HTERT RPE-1 (cell line): ENCODE data around the gene DLGAP5.

Source experiments
- in situ Hi-C: fragments of 300-500 bp; cut with MboI; formaldehyde crosslinking; loops from 4 replicates; pipeline ENCODE4 v1.14.3; 2020; ENCODE audit warnings: low sequenced_read_pairs

The DLGAP5 gene

DNA sequence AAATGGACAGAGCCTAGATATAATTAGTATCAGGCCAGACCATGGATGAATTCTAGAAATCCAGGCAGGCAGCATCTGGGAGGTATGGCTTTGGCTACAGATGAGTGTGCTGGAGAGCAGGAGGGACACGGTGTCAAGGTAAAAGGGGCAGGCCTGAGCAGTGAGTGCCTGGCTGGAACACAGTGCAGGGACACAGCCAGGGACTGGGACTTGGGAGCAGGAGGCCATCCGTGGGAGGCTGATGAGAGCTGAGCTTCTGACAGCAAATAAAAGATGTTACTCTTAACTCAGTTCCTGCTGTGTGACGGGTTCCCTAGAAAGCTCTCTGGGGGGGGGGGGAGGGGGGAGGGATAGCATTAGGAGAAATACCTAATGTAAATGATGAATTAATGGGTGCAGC lies 75.9 kb downstream of the DLGAP5 start:
- in situ Hi-C loops: no loop called here

DNA sequence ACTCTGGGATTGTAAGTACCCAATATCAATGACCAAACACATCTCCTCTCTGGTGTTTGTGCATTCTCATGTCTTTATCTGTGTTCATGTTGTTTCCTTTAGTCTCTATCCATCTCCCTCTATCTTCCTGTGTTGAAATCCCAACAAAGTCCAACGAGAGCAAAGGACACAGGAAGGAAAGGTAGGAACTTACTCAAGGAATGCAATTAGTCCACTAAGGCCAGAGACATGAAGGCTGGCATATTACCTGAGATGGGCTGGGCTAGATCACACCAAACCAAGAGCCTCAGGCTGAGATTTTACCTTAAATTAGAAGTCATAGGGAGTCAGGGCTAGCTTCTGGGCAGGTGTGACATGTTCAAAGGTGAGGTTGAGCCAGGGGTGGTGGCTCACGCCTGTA lies 76.7 kb downstream of the DLGAP5 start:
- in situ Hi-C loops: no loop called here

DNA sequence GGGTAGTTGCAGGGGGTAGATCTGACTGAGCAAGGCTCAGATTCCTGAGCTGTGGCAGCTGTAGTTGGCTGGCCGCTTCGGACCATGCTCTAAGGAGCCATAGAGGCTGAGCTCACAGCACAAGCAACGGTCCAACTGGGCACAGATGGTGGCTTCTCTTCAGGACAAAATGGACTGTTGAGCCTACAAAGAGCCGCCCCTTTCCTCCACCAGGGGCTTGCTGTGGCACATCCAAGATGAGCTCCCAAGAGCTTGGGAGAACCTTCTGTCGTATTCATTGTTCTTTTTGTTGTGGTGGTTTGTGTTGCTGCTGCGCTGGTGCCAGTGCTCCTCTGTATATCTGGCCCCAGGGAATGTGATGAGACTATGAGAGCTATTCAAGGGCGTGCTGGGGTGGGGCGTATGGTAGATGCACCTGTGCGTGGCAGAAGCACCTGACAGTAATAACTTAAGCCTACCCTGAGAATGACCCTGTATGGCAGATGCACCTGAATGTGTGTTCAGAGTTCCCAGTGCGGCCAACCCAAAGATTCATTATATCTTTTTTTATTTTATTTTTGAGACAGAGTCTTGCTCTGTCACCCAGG lies 80.2 kb downstream of the DLGAP5 start:
- in situ Hi-C loops: no loop called here

DNA sequence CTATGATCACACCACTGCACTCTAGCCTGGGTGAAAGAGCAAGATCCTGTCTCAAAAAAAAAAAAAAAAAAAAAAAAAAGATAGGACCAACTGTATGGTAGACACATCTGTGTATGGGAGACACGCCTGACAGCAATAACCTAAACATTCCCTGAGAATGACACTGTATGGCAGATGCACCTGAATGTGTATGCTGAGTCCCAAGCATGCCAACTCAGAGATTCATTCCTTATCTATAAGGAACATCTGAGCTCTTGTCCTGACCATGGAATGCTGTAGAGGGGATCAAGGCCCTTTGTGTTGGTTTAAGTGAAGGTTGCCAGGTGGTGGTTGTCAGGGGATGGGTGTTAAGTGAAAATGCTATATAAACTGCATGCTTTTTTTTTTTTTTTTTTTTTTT lies 81.5 kb downstream of the DLGAP5 start:
- in situ Hi-C loops: no loop called here

DNA sequence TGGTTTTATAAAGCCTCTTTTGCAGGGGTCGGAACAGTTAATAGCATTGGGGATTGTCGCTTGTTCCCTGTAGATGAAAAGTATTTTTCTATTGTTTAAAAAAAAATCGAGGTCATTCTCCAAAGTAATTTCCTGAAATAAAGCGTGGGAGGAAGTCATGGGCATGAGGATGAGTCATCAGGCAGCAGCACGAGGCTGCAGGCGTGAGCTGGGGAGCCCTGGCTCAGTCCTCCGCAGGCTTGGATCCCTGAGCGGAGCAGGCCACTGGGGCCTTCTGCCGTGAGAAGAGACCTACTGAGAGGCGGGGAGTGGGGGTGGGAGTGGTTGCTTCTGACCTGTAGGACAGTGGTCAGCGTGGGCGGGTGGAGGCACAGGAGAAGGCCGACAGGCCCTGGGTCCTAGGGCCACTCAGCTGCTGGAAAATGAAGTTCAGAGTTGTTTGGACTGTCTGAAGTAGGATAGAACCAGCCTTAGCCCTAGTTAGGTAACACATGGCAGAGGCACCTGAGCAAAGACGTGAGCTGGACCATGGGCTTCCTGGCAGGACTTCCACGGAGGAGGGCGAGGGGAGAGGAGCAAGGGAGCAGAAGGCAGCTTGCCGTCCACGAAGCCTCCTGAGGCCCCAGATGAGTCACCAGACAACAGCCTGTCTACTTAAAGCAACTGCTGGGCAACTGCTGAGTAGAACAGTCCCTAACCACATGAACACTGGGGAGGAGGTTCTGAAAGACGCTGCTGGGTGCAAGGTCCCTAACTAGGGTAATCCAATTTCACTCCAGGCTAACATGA lies 83.4 kb downstream of the DLGAP5 start:
- in situ Hi-C loops: no loop called here

DNA sequence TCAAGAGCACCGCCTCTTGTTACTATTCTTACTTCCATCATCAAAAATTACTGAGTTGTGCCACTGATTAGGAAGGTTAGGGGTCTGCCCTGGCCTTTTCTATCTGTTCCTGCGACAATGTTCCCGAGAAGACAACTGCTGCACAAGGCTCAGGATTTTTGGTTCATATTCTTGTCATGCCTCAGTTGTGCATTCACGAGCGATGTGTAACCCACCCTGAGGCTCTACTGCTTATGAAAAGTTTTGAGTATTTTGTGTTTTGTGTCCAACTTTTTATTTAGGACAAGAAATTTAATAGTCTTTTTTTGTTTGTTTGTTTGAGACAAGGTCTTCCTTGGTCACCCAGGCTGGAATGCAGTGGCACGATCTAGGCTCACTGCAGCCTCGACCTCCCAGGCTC lies 85.4 kb downstream of the DLGAP5 start:
- in situ Hi-C loops: no loop called here

DNA sequence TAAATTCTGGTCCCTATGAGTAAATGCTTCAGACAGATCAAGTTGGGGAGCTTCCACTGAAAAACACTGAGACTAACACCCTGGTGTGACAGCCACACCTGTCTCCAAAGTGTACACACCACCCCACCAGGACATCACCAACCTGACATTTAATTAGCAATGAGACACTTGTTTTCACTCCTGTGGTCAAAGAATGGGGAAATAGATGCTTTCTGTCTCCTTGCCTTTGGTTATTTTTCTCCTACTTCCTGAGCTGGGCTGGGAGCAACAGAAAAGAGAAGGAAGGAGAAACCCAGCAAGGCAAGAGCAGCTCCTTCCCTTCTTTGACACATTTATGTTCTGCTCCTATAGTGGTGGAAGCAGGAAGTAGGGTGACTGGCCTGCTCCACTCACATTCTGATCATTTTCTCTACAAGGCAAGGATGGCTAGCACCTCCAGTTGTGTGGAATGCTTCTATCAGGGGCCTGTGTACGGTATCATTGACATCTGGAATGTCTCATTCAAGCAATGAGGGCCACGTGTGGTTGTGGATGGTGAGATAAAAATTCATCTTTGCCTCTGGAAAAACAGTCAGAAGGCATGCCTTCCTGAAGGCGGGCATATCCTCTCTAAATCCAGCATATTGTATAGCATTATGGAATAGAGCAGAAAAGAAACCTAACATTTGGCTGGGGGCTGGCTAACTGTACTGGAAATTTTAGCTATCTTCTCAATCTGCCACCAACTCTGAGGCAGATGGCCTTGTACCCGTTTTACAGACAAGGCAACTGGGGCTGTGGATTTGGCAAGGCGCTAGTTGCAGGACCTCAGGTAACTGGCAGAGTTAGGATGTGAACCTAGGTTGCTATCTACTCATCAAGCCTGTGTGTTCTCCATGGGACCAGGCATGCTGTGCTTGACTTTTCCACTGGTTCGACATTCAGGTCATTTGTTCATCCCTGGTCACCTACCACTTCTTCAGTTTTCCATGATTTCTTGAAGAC lies 87.1 kb downstream of the DLGAP5 start:
- in situ Hi-C loops: no loop called here

DNA sequence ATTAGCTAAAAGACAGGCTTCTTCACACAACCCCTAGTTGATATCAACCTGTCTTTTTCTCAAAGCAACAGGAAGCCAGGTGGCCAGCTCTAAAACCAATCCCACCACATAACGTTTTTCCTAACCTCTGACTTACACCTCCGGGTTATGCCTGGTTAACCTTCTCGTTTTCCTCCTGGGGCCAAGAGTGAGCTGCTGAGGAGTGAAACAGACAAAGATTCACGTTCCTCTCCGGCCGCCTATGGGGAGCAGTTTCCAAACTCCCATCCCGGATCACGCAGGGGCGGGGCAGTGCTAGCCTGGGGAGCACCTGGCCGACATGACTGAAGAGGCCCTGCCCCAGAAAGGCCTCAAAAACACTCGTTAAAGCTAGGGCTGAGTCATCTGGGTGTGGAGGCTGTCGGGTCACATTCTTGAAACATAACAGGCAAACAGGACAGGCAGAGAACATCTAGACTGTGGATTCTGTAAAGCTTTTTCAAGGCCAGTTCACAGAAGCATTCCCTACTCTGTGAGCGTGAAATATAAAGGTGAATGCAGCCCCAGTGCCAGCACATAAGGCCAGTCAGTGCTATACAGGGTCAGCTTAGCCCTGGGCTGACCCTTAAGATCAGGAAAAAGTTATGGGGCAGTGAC lies 88.3 kb downstream of the DLGAP5 start:
- in situ Hi-C loops: no loop called here

DNA sequence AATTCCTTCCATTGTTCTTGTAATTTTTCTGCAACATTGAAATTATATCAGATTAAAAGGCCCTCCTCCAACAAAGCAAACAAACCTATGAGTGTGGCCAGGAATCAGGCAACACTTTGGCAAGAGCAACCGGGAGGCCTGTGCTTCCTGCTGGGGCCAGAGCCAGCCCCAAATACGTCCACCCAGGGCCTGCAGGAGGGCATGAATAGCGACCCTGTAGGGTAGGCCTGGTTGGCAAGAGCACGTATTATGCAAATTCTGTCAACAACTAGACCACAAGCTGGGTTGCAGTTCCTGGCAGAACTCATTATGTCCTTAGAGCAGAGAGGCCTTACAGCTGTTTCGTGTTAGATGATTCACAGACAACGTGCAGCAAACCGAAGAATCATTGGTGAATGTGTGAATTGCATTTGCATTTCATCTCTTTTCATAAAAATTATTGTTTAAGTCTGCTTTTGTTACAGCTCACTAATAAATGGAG lies 89.2 kb downstream of the DLGAP5 start:
- in situ Hi-C loops: no loop called here

DNA sequence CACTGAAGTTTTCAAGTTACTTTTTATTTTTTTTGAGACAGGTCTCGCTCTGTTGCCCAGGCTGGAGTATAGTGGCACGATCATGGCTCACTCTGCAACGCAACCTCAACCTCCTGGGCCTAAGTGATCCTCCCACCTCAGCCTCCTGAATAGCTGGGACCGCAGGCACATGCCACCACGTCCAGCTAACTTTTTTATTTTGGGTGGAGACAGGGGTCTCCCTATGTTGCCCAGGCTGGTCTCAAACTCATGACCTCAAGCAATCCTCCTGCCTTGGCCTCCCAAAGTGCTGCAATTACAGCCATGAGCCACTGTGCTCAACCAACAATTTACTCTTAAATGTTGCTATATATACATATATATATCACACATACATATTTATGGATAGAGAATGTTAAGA lies 89.7 kb downstream of the DLGAP5 start:
- in situ Hi-C loops: no loop called here

DNA sequence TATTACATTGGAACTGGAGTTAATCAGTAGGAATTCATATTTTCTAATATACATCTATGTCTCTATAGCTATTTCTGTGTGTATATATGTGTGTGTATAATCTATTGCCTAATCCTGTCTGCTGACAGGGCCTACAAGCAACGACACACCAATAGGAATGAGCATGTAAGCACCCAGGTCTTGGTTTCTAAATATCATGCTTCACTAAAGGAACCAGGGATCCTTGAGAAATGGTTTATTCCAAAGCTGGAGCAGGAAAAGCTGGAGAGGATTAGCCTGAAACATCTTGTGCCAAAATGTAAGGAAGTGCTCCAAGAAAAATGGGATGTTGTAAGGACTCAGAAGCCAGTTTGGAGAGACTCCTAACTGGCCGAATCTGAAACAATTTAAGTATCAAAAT lies 91.6 kb downstream of the DLGAP5 start:
- in situ Hi-C loops: no loop called here

DNA sequence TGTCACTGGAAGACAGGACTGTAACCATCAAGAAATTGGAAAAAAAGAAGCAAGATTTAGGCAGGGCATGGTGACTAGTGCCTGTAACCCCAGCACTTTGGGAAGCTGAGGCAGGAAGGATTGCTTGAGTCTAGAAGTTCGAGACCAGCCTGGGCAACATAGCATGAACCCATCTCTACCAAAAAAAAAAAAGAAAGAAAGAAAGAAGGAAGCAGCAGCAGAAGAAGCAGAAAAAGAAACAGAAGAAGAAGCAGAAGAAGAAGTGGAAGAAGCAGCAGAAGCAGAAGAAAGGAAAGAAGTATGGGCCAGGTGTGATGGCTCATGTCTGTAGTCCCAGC lies 92.9 kb downstream of the DLGAP5 start:
- in situ Hi-C loops: no loop called here
